ENCODE results near the gene SRRM1. TPM values are rescaled to one million over a fixed set of nuclear protein-coding genes. Genes with fewer than 3 reads are reported as not detected.

The SRRM1 gene
- total and polyA plus RNA-seq, 9 of the 15 experiments (the other 6 are each of a cell fraction or from before 2014, with no cell fraction given), result 54.5 to 268 (median 115) TPM

DNA sequence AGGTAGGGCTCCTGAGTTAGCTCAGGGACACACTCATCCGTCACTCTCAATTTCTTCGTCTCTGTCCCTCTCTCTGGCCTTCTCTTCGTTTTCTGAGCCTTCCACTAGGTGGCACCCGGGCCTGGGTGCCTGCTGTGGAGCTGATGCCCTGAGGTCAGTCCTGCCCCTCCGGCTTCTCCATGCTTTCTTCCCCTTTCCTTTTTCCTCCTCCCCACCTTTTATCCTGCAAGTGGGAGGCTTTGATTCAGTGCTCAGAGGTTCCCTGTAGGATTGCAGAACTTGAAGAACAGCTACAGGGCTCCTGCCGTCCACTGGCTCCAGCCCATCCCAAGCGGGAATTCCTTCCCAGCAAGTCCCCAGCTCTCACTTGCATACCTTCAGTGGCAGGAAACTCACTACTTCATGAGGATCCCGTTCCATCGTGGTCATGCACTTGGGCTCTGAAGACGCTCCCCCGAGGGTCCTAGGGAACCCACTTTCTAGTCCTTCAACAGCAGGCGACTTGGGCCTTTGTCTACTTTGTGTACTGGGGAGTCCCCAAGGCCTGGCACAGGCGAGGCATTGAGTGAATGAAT lies 45.6 kb downstream of the SRRM1 start (continued):
- TF ChIP-seq NFRKB (IDR thresholded peaks at IDR 0.05; ENCODE audit: low read depth) (no peak), NR4A1 (CRISPR knock-in tag; IDR thresholded peaks at IDR 0.05) (no peak), NR4A1 (tag; IDR thresholded peaks at IDR 0.05) (no peak), ZNF121 (CRISPR knock-in tag; conservative IDR thresholded peaks at IDR 0.05) (no peak), STAT5A (IDR thresholded peaks at IDR 0.05; ENCODE audit: borderline replicate concordance, low read length) (no peak), SRF (CRISPR knock-in tag; IDR thresholded peaks at IDR 0.05) (no peak), PPARD (CRISPR knock-in tag; IDR thresholded peaks at IDR 0.05) (no peak), HDAC1 (IDR thresholded peaks at IDR 0.05) (peak in 1 of 2 experiments; percentile 60; a peak in 1 of 4 replicates)
- TF ChIP-seq, protein P1, sequence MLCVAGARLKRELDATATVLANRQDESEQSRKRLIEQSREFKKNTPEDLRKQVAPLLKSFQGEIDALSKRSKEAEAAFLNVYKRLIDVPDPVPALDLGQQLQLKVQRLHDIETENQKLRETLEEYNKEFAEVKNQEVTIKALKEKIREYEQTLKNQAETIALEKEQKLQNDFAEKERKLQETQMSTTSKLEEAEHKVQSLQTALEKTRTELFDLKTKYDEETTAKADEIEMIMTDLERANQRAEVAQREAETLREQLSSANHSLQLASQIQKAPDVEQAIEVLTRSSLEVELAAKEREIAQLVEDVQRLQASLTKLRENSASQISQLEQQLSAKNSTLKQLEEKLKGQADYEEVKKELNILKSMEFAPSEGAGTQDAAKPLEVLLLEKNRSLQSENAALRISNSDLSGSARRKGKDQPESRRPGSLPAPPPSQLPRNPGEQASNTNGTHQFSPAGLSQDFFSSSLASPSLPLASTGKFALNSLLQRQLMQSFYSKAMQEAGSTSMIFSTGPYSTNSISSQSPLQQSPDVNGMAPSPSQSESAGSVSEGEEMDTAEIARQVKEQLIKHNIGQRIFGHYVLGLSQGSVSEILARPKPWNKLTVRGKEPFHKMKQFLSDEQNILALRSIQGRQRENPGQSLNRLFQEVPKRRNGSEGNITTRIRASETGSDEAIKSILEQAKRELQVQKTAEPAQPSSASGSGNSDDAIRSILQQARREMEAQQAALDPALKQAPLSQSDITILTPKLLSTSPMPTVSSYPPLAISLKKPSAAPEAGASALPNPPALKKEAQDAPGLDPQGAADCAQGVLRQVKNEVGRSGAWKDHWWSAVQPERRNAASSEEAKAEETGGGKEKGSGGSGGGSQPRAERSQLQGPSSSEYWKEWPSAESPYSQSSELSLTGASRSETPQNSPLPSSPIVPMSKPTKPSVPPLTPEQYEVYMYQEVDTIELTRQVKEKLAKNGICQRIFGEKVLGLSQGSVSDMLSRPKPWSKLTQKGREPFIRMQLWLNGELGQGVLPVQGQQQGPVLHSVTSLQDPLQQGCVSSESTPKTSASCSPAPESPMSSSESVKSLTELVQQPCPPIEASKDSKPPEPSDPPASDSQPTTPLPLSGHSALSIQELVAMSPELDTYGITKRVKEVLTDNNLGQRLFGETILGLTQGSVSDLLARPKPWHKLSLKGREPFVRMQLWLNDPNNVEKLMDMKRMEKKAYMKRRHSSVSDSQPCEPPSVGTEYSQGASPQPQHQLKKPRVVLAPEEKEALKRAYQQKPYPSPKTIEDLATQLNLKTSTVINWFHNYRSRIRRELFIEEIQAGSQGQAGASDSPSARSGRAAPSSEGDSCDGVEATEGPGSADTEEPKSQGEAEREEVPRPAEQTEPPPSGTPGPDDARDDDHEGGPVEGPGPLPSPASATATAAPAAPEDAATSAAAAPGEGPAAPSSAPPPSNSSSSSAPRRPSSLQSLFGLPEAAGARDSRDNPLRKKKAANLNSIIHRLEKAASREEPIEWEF (CRISPR knock-in tag; IDR thresholded peaks at IDR 0.05), result no peak
- TF ChIP-seq, protein P2, sequence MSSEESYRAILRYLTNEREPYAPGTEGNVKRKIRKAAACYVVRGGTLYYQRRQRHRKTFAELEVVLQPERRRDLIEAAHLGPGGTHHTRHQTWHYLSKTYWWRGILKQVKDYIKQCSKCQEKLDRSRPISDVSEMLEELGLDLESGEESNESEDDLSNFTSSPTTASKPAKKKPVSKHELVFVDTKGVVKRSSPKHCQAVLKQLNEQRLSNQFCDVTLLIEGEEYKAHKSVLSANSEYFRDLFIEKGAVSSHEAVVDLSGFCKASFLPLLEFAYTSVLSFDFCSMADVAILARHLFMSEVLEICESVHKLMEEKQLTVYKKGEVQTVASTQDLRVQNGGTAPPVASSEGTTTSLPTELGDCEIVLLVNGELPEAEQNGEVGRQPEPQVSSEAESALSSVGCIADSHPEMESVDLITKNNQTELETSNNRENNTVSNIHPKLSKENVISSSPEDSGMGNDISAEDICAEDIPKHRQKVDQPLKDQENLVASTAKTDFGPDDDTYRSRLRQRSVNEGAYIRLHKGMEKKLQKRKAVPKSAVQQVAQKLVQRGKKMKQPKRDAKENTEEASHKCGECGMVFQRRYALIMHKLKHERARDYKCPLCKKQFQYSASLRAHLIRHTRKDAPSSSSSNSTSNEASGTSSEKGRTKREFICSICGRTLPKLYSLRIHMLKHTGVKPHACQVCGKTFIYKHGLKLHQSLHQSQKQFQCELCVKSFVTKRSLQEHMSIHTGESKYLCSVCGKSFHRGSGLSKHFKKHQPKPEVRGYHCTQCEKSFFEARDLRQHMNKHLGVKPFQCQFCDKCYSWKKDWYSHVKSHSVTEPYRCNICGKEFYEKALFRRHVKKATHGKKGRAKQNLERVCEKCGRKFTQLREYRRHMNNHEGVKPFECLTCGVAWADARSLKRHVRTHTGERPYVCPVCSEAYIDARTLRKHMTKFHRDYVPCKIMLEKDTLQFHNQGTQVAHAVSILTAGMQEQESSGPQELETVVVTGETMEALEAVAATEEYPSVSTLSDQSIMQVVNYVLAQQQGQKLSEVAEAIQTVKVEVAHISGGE (CRISPR knock-in tag; IDR thresholded peaks at IDR 0.05), result 0 out of 6 replicates have a peak, but pooled peaks of 1 of the 3 experiments have one; percentile 27
- TF ChIP-seq, protein P3, sequence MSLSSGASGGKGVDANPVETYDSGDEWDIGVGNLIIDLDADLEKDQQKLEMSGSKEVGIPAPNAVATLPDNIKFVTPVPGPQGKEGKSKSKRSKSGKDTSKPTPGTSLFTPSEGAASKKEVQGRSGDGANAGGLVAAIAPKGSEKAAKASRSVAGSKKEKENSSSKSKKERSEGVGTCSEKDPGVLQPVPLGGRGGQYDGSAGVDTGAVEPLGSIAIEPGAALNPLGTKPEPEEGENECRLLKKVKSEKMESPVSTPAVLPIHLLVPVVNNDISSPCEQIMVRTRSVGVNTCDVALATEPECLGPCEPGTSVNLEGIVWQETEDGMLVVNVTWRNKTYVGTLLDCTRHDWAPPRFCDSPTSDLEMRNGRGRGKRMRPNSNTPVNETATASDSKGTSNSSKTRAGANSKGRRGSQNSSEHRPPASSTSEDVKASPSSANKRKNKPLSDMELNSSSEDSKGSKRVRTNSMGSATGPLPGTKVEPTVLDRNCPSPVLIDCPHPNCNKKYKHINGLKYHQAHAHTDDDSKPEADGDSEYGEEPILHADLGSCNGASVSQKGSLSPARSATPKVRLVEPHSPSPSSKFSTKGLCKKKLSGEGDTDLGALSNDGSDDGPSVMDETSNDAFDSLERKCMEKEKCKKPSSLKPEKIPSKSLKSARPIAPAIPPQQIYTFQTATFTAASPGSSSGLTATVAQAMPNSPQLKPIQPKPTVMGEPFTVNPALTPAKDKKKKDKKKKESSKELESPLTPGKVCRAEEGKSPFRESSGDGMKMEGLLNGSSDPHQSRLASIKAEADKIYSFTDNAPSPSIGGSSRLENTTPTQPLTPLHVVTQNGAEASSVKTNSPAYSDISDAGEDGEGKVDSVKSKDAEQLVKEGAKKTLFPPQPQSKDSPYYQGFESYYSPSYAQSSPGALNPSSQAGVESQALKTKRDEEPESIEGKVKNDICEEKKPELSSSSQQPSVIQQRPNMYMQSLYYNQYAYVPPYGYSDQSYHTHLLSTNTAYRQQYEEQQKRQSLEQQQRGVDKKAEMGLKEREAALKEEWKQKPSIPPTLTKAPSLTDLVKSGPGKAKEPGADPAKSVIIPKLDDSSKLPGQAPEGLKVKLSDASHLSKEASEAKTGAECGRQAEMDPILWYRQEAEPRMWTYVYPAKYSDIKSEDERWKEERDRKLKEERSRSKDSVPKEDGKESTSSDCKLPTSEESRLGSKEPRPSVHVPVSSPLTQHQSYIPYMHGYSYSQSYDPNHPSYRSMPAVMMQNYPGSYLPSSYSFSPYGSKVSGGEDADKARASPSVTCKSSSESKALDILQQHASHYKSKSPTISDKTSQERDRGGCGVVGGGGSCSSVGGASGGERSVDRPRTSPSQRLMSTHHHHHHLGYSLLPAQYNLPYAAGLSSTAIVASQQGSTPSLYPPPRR (CRISPR knock-in tag; IDR thresholded peaks at IDR 0.05; ENCODE audit: borderline replicate concordance), result no peak
- TF ChIP-seq, protein P4, sequence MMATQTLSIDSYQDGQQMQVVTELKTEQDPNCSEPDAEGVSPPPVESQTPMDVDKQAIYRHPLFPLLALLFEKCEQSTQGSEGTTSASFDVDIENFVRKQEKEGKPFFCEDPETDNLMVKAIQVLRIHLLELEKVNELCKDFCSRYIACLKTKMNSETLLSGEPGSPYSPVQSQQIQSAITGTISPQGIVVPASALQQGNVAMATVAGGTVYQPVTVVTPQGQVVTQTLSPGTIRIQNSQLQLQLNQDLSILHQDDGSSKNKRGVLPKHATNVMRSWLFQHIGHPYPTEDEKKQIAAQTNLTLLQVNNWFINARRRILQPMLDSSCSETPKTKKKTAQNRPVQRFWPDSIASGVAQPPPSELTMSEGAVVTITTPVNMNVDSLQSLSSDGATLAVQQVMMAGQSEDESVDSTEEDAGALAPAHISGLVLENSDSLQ (IDR thresholded peaks at IDR 0.05), result peak; percentile 33; the same call in 1 of the 2 replicates
